Mesenchymal stem cell (in vitro differentiated cells and primary cell): ENCODE results near the gene PDE8A.

ENCODE experiments used
- DNase-seq: peaks from one replicate; pipeline ENCODE4 v3.0.0-alpha.2; 2013
- H2AFZ ChIP-seq: one replicate; pipeline ENCODE4 v1.6.1; 2013; ENCODE audit warnings: low read depth, mild to moderate bottlenecking, control low read depth, inconsistent platforms, low read length, moderate library complexity
- H2AK5ac ChIP-seq: 2 replicates; pipeline ENCODE4 v1.6.1; 2013; ENCODE audit warnings: low read length, moderate library complexity, mild to moderate bottlenecking, inconsistent platforms; ENCODE audit not compliant: severe bottlenecking
- H2BK120ac ChIP-seq: one replicate; pipeline ENCODE4 v1.6.1; 2013; ENCODE audit warnings: low read depth, mild to moderate bottlenecking, inconsistent platforms, low read length, moderate library complexity
- H2BK12ac ChIP-seq, 2 experiments: one replicate each; pipeline ENCODE4 v1.6.1; 2013; ENCODE audit warnings: inconsistent platforms in 2 of 2, low read length in 2 of 2, mild to moderate bottlenecking in 2 of 2, moderate library complexity in 2 of 2, control low read depth in 1 of 2
- H2BK15ac ChIP-seq: one replicate; pipeline ENCODE4 v1.6.1; 2013; ENCODE audit warnings: mild to moderate bottlenecking, low read depth, inconsistent platforms; ENCODE audit not compliant: poor library complexity, severe bottlenecking
- H2BK5ac ChIP-seq: 2 replicates; pipeline ENCODE4 v1.6.1; 2013; ENCODE audit warnings: low read depth, mild to moderate bottlenecking, low read length, control low read depth, inconsistent platforms; ENCODE audit not compliant: poor library complexity, severe bottlenecking
- H3K14ac ChIP-seq, 2 experiments: one replicate each; pipeline ENCODE4 v1.6.1; 2013; ENCODE audit warnings: inconsistent platforms in 2 of 2, low read length in 2 of 2, control low read depth in 1 of 2, mild to moderate bottlenecking in 1 of 2, moderate library complexity in 1 of 2
- H3K18ac ChIP-seq, 2 experiments: one replicate each; pipeline ENCODE4 v1.6.1; 2013; ENCODE audit warnings: inconsistent platforms in 2 of 2, low read length in 2 of 2, control low read depth in 1 of 2, low read depth in 1 of 2, mild to moderate bottlenecking in 1 of 2
- H3K23ac ChIP-seq, 2 experiments: one replicate each; pipeline ENCODE4 v1.6.1; 2013; ENCODE audit warnings: inconsistent platforms in 2 of 2, low read length in 2 of 2, mild to moderate bottlenecking in 2 of 2, moderate library complexity in 2 of 2, control low read depth in 1 of 2
- H3K27ac ChIP-seq: 2 replicates; pipeline ENCODE4 v1.5.1; 2013; ENCODE audit warnings: mild to moderate bottlenecking, moderate library complexity, low read length, control low read depth, inconsistent platforms; ENCODE audit not compliant: poor library complexity, severe bottlenecking
- H3K27me3 ChIP-seq, 2 experiments: 2 replicates each; pipeline versions ENCODE4 v1.6.1 to v1.7.0; 2013; ENCODE audit warnings: low read length in 2 of 2, mild to moderate bottlenecking in 2 of 2, moderate library complexity in 2 of 2, control low read depth in 1 of 2, inconsistent platforms in 1 of 2; ENCODE audit not compliant: control insufficient read depth in 1 of 2, insufficient read depth in 1 of 2
- H3K36me3 ChIP-seq, 2 experiments: 2 replicates each; pipeline versions ENCODE4 v1.6.1 to v1.7.0; 2013; ENCODE audit warnings: low read length in 2 of 2, control low read depth in 1 of 2, inconsistent platforms in 1 of 2, low read depth in 1 of 2, mild to moderate bottlenecking in 1 of 2; ENCODE audit not compliant: insufficient read depth in 2 of 2, control insufficient read depth in 1 of 2
- H3K4ac ChIP-seq, 2 experiments: one replicate each; pipeline ENCODE4 v1.6.1; 2013; ENCODE audit warnings: inconsistent platforms in 2 of 2, low read length in 2 of 2, mild to moderate bottlenecking in 2 of 2, moderate library complexity in 2 of 2, control low read depth in 1 of 2, low read depth in 1 of 2
- H3K4me1 ChIP-seq: 2 replicates; pipeline ENCODE4 v1.6.1; 2013; ENCODE audit warnings: low read depth, low read length, control low read depth; ENCODE audit not compliant: control insufficient read depth, insufficient read depth
- H3K4me2 ChIP-seq: 2 replicates; pipeline ENCODE4 v1.6.1; 2013; ENCODE audit warnings: low read length, mild to moderate bottlenecking, inconsistent platforms; ENCODE audit not compliant: poor library complexity, severe bottlenecking
- H3K4me3 ChIP-seq, 2 experiments: 2 replicates each; pipeline versions ENCODE4 v1.5.1 to v1.7.0; 2013; ENCODE audit warnings: low read length in 2 of 2, mild to moderate bottlenecking in 2 of 2, control low read depth in 1 of 2, low read depth in 1 of 2; ENCODE audit not compliant: insufficient read depth in 1 of 2
- H3K79me1 ChIP-seq: replicated peaks from 2 replicates; pipeline ENCODE4 v1.6.1; 2013; ENCODE audit warnings: mild to moderate bottlenecking, control low read depth, low read length, inconsistent platforms; ENCODE audit not compliant: poor library complexity, severe bottlenecking
- H3K9ac ChIP-seq: 2 replicates; pipeline ENCODE4 v1.7.0; 2013; ENCODE audit warnings: mild to moderate bottlenecking, low read length, moderate library complexity
- H3K9me3 ChIP-seq: 2 replicates; pipeline ENCODE4 v1.7.0; 2013; ENCODE audit warnings: mild to moderate bottlenecking, low read length; ENCODE audit not compliant: control insufficient read depth
- H4K8ac ChIP-seq: one replicate; pipeline ENCODE4 v1.6.1; 2013; ENCODE audit warnings: inconsistent platforms, mild to moderate bottlenecking, low read length, moderate library complexity
- H4K91ac ChIP-seq: one replicate; pipeline ENCODE4 v1.6.1; 2013; ENCODE audit warnings: mild to moderate bottlenecking, low read length, inconsistent platforms
- WGBS: methylation state at CpG from one replicate; pipeline ENCODE4 v1.1.7; 2013; ENCODE audit warnings: mixed read lengths; 5-methylcytosine and 5-hydroxymethylcytosine counted together

Gene PDE8A

DNA sequence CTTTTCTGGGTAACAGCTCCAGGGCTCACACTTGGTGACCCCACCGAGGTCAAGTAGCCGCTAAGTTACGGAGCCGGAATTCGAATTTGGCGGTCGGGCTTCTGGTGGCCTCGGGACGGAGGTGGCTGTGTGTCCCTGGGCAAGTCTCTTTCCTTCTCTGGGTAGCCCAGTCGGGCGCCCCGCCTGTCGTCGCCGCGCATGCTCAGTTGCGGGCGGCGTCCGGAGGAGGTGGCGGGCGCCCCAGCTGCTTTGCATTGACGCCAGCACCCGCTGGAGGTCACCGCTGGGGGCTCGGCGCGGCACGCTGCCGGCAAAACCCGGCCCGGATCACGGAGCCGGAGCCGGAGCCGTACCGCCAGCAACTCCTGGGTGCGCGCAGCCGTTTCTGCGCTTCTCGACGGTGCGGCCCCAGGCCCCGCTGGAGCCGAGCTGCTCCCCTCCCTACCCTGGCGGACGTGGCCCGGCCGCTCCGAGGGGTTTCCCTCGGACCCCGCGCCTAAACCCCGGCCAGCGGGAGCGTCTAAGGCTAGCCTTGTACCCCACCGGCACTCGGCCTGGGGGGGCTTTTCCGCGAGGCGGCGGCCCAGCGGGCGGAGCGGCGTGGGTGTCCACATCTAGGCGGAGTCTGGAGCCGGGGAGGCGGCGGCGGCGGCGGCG, 474 bp upstream of the PDE8A start:
- Histone ChIP-seq H3K9me3 (no peaks in the 10 kb centered on the region), H3K4me1 (peaks cover 6% of the 10 kb centered on the region), H2BK5ac (no peak overlapping the region), H2BK12ac (peak overlapping the region; percentile 52 to 85), H3K4ac (peak overlapping the region; percentile 80 to 96), H3K4me2 (peak overlapping the region; percentile 91), H3K79me1 (peaks cover 1% of the 10 kb centered on the region), H3K27me3 (peaks cover 0 to 4% of the 10 kb centered on the region in 2 experiments), H2AFZ (peak overlapping the region; percentile 77), H2AK5ac (no peak overlapping the region), H3K27ac (peak overlapping the region; percentile 79), H3K23ac (no peak overlapping the region), H3K14ac (peak overlapping the region; percentile 78 to 95), H2BK15ac (peak overlapping the region; percentile 85), H2BK120ac (peak overlapping the region; percentile 89), H4K91ac (peak overlapping the region; percentile 91), H3K9ac (peak overlapping the region; percentile 89), H3K18ac (peak overlapping the region; percentile 86 to 94), H4K8ac (peak overlapping the region; percentile 81), H3K4me3 (peak overlapping the region; percentile 81 to 96), H3K36me3 (no peaks in the 10 kb centered on the region)
- under 1% methylated on average over 46 of the region's 75 CpGs for WGBS
- peak; percentile 97 for DNase-seq

DNA sequence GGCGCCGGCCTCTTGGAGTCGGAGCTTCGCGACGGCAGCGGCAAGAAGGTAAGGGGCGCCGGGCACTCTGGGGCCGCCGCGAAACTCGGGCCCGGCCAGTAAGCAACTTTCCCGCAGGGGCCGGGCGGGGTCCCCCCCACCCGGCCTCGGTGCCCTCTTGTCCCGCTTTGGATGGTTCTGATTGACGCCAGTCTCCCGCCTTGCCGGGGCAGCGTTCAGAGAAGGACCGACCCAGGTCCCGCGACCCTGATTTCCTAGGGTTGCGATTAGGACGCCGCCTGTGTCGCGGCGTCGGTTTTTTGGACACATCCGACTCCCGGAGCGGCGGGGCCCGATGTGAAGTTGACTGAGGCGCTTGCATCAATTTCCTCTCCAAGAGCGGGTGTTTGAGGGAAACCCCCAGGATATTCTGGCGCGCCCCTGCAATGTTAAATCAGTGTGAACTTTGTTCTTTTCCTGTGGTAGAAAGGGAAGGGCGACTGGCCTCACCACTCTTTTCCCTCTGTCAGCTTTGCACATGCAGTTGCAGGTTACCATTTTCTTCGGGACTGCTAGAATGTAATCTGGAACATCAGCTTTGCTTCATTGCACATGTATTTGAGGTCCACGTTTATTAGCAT, 755 bp downstream of the PDE8A start:
- Histone ChIP-seq H4K91ac (peak overlapping the region; percentile 91), H3K14ac (peak overlapping the region in 1 of 2 experiments; percentile 12), H3K4me3 (peak overlapping the region; percentile 81 to 96), H2BK5ac (no peak overlapping the region), H3K36me3 (no peaks in the 10 kb centered on the region), H2BK15ac (peak overlapping the region; percentile 85), H3K79me1 (peaks cover 6% of the 10 kb centered on the region), H3K4me1 (peaks cover 6% of the 10 kb centered on the region), H3K9me3 (no peaks in the 10 kb centered on the region), H3K27ac (no peak overlapping the region), H4K8ac (peak overlapping the region; percentile 50), H3K9ac (peak overlapping the region; percentile 89), H2BK12ac (no peak overlapping the region), H3K27me3 (no peaks in the 10 kb centered on the region), H3K18ac (peak overlapping the region; percentile 86 to 94), H3K23ac (no peak overlapping the region), H2AK5ac (no peak overlapping the region), H3K4me2 (peak overlapping the region; percentile 62), H3K4ac (peak overlapping the region; percentile 92 to 96), H2BK120ac (peak overlapping the region; percentile 83), H2AFZ (peak overlapping the region; percentile 77)
- peak; percentile 51 for DNase-seq
- 1% methylated on average over 44 of the region's 46 CpGs for WGBS

- peaks cover 6% of the 10 kb centered on the region for H3K4me1 ChIP-seq
- no peak overlapping the region for H3K27ac ChIP-seq
- H3K14ac ChIP-seq: no peak overlapping the region
- H3K4ac ChIP-seq: no peak overlapping the region
- H3K18ac ChIP-seq: no peak overlapping the region
- WGBS: 42% methylated on average over 1 of the region's 4 CpGs
- peak overlapping the region in 1 of 2 experiments; percentile 96 for H3K4me3 ChIP-seq
- H4K8ac ChIP-seq: no peak overlapping the region
- H2BK15ac ChIP-seq: no peak overlapping the region
- no peak overlapping the region for H4K91ac ChIP-seq
- H3K9ac ChIP-seq: peak overlapping the region; percentile 89
- no peak overlapping the region for H2AFZ ChIP-seq
- no peak overlapping the region for H2AK5ac ChIP-seq
- peak overlapping the region; percentile 62 for H3K4me2 ChIP-seq
- no peak overlapping the region for H2BK5ac ChIP-seq
- peaks cover 9% of the 10 kb centered on the region for H3K79me1 ChIP-seq
- no peaks in the 10 kb centered on the region for H3K9me3 ChIP-seq
- H3K36me3 ChIP-seq: no peaks in the 10 kb centered on the region
- DNase-seq: no peak
- H2BK12ac ChIP-seq: no peak overlapping the region
- H3K23ac ChIP-seq: no peak overlapping the region
- H2BK120ac ChIP-seq: no peak overlapping the region
- no peaks in the 10 kb centered on the region for H3K27me3 ChIP-seq
These were observed 1.6 kb downstream of the PDE8A start for GRCh38 chr15:84983294-84983693.

- no CpG with 5 or more reads among the region's 2 CpGs for WGBS
- peak overlapping the region in 1 of 2 experiments; percentile 52 for H2BK12ac ChIP-seq
These were observed 2.1 kb downstream of the PDE8A start for GRCh38 chr15:84983711-84984110.

More at GRCh38 chr15:84983711-84984110, 2.1 kb downstream of the PDE8A start:
- Histone ChIP-seq H3K4ac (no peak overlapping the region), H3K9ac (peak overlapping the region; percentile 89), H4K91ac (no peak overlapping the region), H3K4me3 (peak overlapping the region in 1 of 2 experiments; percentile 96), H2AFZ (no peak overlapping the region), H3K36me3 (no peaks in the 10 kb centered on the region), H3K4me2 (no peak overlapping the region), H2BK15ac (no peak overlapping the region), H2BK5ac (no peak overlapping the region), H3K27me3 (no peaks in the 10 kb centered on the region), H3K14ac (no peak overlapping the region), H3K79me1 (peaks cover 13% of the 10 kb centered on the region), H4K8ac (no peak overlapping the region), H3K27ac (no peak overlapping the region), H3K18ac (no peak overlapping the region), H2AK5ac (no peak overlapping the region), H2BK120ac (no peak overlapping the region), H3K23ac (no peak overlapping the region), H3K9me3 (no peaks in the 10 kb centered on the region), H3K4me1 (peaks cover 6% of the 10 kb centered on the region)
- DNase-seq: no peak
